GM12878 (cell line): ENCODE results near the gene USP14.

Experiments
- CTCF ChIP-seq, 3 experiments: IDR thresholded peaks in 2 of 3; conservative IDR thresholded peaks in 1 of 3; 2 replicates each; pipeline ENCODE4 v1.5.1; 2011; ENCODE audit warnings: low read depth in 3 of 3, low read length in 3 of 3, mild to moderate bottlenecking in 3 of 3, control low read depth in 2 of 3, moderate library complexity in 2 of 3, inconsistent platforms in 1 of 3, mixed read lengths in 1 of 3; ENCODE audit not compliant: control insufficient read depth in 2 of 3, insufficient read depth in 1 of 3; ENCODE audit errors: extremely low read depth in 1 of 3
- MXI1 ChIP-seq: fragments of 150-350 bp; IDR thresholded peaks from 2 replicates; pipeline ENCODE4 v1.6.1; 2011; ENCODE audit warnings: low read depth, mild to moderate bottlenecking, inconsistent platforms, low read length, improper control_type of control experiment

- TF ChIP-seq CTCF (IDR thresholded peaks at IDR 0.05 in 2 of 3, conservative IDR thresholded peaks at IDR 0.05 in 1 of 3; ENCODE audit: control insufficient read depth in 2 of 3, extremely low read depth in 1 of 3, insufficient read depth in 1 of 3, low read depth in 3 of 3, low read length in 3 of 3) (no peak), MXI1 (no peak)
These were observed 34.4 kb downstream of the USP14 start for GRCh38 chr18:192801-193200.
